HG03439 (cell line): Measurements from ENCODE around the gene EHBP1.

Experiments
- ATAC-seq: cut with Tn5 transposase; IDR thresholded peaks from one replicate; pipeline ENCODE4 v1.9.1; 2021; ENCODE audit warnings: mild to moderate bottlenecking, moderate library complexity; ENCODE audit not compliant: unreplicated experiment

The EHBP1 gene

DNA sequence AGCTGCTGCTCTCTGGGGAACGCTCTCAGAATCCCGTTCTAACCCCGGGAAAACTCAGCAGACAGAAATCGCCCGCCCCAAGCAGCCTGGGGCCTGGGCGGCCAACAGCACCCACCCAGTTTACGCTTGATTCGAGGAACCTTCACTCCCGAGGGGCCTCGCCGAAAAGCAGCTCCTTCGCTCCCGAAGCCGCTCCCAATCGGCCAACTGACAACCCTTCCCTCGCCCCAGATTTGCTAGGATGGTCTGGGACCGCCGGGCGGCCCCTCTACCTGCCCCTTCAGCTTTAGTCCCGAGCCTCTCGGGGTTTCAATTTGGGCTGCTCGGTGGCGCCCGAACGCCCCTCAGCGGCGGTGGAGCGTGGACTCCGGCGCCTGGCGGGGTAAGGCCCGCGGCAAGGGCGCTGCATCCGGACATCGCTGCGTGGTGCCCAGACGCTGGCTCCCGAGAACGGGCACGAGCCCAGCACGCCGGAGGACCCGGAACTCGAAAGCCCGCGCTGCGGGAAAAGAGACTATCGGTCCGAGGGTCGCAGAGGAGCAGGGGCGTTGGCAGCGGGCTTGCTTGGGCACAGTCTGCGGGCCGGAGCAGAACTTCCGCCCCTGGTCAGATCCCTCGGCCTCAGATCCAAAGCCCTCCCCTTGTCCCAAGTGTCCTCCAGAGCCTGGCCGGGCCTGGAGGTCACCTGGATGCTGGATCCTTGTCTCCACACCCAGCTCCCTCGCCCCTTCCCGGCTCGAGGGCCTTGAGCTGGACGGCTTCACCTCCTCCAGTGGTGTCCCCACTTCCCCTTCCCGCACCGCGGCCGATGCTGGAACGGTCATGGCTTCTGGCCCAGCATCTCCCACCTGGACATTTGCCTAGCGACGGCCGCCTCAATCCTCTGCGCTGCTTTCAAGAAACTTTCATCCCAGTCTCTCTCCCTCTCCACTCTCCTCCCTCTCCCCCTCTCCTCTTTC is 342.1 kb downstream of the EHBP1 start:
- no peak for ATAC-seq

DNA sequence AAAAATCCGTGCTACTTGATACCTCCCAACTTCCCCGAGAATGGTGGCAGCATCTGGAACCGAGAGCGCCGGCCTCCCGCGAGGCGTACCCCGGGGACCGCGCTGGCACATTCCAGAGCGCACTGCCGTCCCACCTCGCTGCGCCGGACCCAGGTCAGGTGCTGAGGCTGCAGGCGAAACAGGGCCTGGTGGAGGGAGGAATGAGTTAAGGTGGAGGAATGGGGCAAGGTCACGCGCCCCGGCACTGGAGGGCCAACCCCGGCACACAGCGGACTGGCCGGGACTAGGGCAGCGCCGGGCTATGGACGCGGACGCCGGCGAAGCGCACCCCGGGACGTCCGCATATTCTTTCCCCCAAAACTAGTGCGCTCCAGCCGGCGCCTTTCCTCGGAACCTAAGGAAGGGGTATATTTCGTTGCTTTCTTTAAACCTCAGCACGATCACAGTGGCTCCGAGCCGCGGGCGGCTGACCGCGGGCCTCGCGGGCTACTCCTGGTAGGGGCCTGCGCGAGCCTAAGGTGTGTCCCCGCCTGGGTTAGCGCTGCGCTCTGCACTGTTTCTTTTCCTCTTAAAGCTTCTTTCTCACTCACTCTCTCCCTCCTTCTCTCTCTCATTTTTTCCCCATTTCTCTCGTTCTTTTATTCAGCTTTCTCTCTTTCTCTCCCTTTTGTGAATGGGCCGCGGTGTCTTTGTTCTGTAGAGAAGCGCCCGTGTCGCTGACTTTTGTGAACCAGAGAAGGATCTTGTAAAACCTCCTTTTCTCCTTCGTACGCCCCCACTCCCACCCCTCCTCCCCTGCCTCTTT is 343.1 kb downstream of the EHBP1 start:
- no peak for ATAC-seq

GRCh38 chr2:63049211-63049969 is 343.9 kb downstream of the EHBP1 start:
- ATAC-seq, result no peak

DNA sequence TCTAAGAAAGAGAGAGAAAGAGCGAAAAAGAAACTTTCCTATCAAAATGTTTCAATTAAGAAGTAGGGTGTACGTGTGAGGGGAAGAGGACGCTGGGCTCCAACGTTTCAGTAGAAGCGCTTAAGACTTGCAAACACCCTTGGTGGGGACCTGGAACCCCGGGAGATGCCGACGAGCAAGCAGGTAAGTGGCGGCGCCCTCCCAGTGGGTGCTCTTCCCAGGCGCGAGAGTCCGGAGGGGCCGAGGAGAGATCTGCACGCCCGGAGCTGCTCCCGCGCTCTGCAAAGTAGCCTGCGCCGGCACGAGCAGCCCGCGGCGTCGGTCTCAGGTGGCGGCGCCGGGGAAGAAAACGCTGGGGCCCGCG is 344.4 kb downstream of the EHBP1 start:
- ATAC-seq, result no peak

DNA sequence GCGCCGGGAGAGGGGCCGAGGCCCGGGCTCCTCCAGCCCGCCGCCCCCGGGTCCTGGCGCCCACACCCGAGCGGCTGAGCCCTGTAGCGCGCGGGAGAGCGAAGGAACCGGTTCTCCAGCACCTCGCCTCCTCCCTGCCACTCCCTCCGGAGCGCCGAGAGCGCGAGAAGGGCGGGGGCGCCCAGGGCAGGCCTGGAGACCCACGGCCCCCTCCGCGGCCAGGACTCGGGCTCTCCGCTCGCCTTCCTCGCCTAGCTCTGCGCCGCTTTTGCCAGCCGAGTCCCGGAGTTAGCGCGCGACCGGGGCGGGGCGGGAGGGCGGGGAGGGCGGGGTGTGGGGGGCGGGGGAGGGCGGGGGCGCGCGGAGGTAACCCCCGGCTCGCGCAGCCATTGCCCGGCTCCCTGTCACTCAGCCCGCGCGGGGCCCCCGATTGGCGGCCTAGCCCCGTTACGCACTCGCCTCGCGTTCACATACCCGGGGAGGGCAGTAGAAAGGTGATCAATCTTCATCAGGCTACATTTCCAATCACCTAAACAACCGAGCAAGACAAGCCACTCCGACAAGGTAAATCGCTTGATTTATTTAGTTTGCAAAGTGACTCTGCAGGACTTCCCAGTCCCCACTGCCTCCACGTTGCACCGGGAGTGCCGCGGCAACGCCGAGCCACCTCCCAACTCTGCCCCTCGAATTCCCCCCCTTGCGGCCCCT is 345.0 kb downstream of the EHBP1 start, which contains the start of gene OTX1:
Gene OTX1, plus strand, starts transcription at position 497 of the 708 bp plus-strand sequence. CDS start 2,161 bp downstream, outside the sequence.
- ATAC-seq, result peak; percentile 92

- no peak for ATAC-seq
Measured at GRCh38 chr2:63051042-63051794, 345.7 kb downstream of the EHBP1 start.

DNA sequence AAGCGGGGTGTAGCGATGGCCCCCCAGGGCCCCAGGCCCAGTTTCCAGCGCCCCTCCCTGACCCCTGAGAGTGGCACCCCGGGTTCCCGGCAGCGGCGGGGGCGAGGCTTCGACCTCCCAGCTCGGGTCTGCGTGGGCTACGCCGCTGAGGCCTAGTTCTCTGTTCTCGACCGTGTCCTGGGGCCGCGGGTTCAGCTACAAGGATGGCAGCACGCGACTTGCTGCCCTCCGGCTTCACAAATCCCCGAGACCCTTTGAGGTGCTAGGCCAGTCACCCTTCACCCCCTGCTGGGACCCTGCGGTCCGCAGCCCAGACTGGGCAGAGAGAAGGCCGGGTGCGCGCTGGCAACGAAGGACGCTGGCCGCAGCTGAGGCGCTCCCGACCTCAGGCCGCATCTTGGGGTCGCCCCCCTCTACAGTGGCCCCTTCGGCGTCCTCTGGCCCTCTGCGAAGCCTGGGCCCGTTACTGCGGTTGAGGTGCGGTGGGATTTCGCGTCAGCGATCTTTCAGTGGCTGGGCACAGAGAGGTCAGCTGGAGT is 346.4 kb downstream of the EHBP1 start:
- no peak for ATAC-seq

GRCh38 chr2:63052411-63053080 is 347.0 kb downstream of the EHBP1 start:
- no peak for ATAC-seq

- ATAC-seq, result no peak
Measured at GRCh38 chr2:63053081-63053888, 347.8 kb downstream of the EHBP1 start.

- no peak for ATAC-seq
Measured at GRCh38 chr2:63053889-63054602, 348.5 kb downstream of the EHBP1 start.

DNA sequence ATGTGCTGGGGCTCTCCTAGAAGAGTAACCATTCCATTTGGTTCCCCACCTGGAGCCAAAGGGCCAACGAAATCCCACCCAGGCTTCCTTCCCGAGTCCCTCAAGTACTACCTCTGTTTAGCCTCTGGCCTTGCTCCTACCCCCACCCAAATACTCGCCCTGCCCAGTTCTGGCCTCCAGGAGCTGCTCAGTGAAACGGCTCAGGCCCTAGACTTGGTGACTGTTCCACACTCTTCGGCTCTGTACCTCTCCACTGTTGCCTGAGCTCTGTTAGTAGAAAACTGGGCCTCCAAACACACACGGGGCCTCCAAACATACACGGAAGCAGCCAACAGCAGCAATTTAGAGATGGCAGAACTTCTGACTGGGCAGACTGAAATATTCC is 349.3 kb downstream of the EHBP1 start:
- ATAC-seq, result no peak

- no peak for ATAC-seq
Measured at GRCh38 chr2:63055226-63056106, 350.0 kb downstream of the EHBP1 start.

- ATAC-seq, result peak; percentile 48
Measured at GRCh38 chr2:63056107-63057050, 350.9 kb downstream of the EHBP1 start.

DNA sequence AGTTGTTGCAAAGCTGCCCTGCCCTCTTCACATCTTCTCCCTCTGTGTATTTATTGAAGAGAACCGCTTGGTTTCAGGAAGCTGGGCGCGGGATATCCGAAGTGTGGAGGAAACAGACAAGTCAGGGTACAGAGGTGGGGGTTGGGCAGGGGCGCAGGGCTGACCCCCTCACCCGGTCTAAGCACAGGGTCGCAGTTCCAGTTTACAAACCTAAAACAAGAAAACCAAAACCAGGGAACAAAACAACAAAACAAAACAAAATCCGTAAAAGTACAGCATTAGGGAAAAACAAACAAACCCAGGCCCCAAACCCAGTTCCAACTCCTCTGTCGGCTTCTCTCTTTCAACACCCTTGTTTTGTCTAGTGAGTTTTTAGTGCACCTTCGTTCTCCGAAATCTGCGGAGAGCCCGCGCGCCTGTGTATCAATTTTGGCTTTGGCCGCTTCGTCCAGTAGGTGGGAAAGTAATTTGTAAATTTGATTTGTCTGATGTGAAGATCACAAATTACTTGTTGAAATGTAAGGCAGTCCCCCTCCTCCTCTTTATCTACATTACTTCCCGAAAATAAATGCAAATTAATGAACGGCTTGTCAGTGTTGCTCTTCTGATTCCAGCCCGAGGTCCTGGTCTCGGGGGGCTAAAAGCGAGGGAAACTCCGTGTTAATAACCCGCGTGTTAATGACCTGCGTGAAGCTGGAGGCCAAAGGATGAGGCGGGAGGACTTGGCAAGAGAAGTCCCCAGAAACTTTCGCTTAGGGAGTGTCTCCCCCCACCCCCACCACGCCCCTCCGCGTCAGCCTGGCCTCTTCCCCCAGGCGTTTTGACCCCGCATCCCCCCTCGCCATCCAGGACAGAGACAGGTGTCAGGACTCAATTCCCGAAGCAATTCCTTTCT is 352.0 kb downstream of the EHBP1 start:
- ATAC-seq, result no peak
